Breast epithelium (tissue), 3 donors: ENCODE measurements around the gene TAS2R8.

ENCODE experiments used
- CTCF ChIP-seq, 3 donors: fragments of 450-650 bp; IDR thresholded peaks; one replicate each; pipeline ENCODE4 v1.5.1; 2016 to 2017; ENCODE audit warnings: antibody characterized with exemption in 3 of 3, mild to moderate bottlenecking in 3 of 3, moderate library complexity in 3 of 3
- POLR2A ChIP-seq: fragments of 450-650 bp; IDR thresholded peaks from one replicate; pipeline ENCODE4 v1.6.1; 2016; ENCODE audit warnings: antibody characterized with exemption, mild to moderate bottlenecking, moderate library complexity

GRCh38 chr12:10824957-10825356 is 17.9 kb upstream of the TAS2R8 start:
- TF ChIP-seq CTCF (IDR thresholded peaks at IDR 0.05) = no peak
- no peak for TF ChIP-seq POLR2A
